Measurements from ENCODE around the gene RPS14.

Gene RPS14

GRCh38 chr5:150487199-150488061 lies 37.9 kb upstream of the RPS14 start:
- H3K27ac ChIP-seq, result peak overlapping the region; percentile 95
- 0 out of 2 replicates have a peak, but pooled peaks have one; percentile 11 for TF ChIP-seq CTCF (conservative IDR thresholded peaks at IDR 0.05)

GRCh38 chr5:150486402-150487198 lies 37.1 kb upstream of the RPS14 start:
- peak; percentile 33; the same call in 1 of the 2 replicates for TF ChIP-seq CTCF (conservative IDR thresholded peaks at IDR 0.05)
- H3K27ac ChIP-seq, result peak overlapping the region; percentile 95

- no peak for TF ChIP-seq CTCF (conservative IDR thresholded peaks at IDR 0.05)
- peak overlapping the region; percentile 95 for H3K27ac ChIP-seq
These were observed 36.3 kb upstream of the RPS14 start for GRCh38 chr5:150485693-150486401.

GRCh38 chr5:150484964-150485692 lies 35.6 kb upstream of the RPS14 start:
- H3K27ac ChIP-seq, result peak overlapping the region; percentile 95
- no peak for TF ChIP-seq CTCF (conservative IDR thresholded peaks at IDR 0.05)

GRCh38 chr5:150481972-150482406 lies 32.5 kb upstream of the RPS14 start:
- no peak for TF ChIP-seq CTCF (conservative IDR thresholded peaks at IDR 0.05)
- H3K27ac ChIP-seq, result no peak overlapping the region

GRCh38 chr5:150481708-150481965 lies 32.1 kb upstream of the RPS14 start:
- no peak overlapping the region for H3K27ac ChIP-seq
- TF ChIP-seq CTCF (conservative IDR thresholded peaks at IDR 0.05), result no peak

All from VCaP (cell line).